Chondrocyte (in vitro differentiated cells): ENCODE results near the gene C1orf116. TPM values are rescaled to one million over a fixed set of nuclear protein-coding genes. Genes with fewer than 3 reads are reported as not detected.
"Not testable (repeated sequence)": the region's sequence is repeated elsewhere in the genome, so short reads cannot be mapped to it uniquely, and the experiment has no call there.

ENCODE experiments used
- DNase-seq: peaks from one replicate; pipeline ENCODE4 v3.0.0; 2021; ENCODE audit warnings: mixed read lengths, low spot score
- H3K27ac Mint-ChIP-seq: one replicate; pipeline ENCODE4 v1.8.0; 2021; ENCODE audit warnings: mild to moderate bottlenecking, moderate library complexity, mixed read lengths; ENCODE audit not compliant: unreplicated experiment
- H3K27me3 Mint-ChIP-seq: 2 replicates; pipeline ENCODE4 v1.8.0; 2021; ENCODE audit warnings: low read depth, mixed read lengths
- H3K36me3 Mint-ChIP-seq: 2 replicates; pipeline ENCODE4 v1.8.0; 2021; ENCODE audit warnings: low read depth, mixed read lengths
- H3K4me1 Mint-ChIP-seq: 2 replicates; pipeline ENCODE4 v1.8.0; 2021; ENCODE audit warnings: low read depth, mild to moderate bottlenecking, mixed read lengths
- H3K4me3 Mint-ChIP-seq: one replicate; pipeline ENCODE4 v1.8.0; 2021; ENCODE audit warnings: mild to moderate bottlenecking, moderate library complexity, mixed read lengths; ENCODE audit not compliant: unreplicated experiment
- H3K9me3 Mint-ChIP-seq: 2 replicates; pipeline ENCODE4 v1.8.0; 2021; ENCODE audit warnings: low read depth, mixed read lengths
- total RNA-seq: library from RNA; stranded (reverse); gene quantifications from 3 replicates; pipeline ENCODE4 v1.2.1, GENCODE V29; 2021
- TF ChIP-seq, protein P1 (sequence below): fragments of 200-600 bp; sonication (generic); IDR thresholded peaks from 2 replicates; pipeline ENCODE4 v1.5.0; 2021; ENCODE audit warnings: antibody characterized with exemption, mild to moderate bottlenecking, moderate library complexity

The C1orf116 gene
- total RNA-seq, 1 donor from 2014 or later, result 0.07 TPM

DNA sequence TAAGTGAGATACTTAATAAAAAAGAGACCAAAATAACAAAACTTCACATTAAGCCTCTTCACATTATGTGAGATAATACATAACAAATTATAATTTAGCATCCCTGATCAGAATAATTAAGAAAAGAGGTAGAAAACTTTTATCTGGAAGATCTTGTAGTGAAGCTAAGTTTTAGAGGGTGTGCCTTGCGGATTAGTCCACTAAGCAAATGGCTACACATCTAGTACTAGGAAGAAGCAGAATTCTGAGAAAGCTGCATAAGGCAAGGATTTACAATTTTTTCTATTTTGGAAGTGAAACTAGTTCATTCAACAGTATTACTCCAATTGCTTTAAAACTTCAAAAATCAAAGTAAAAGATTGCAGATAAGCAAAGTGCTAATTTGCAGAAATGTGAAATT, 14.9 kb upstream of the C1orf116 start:
- Mint-ChIP-seq H3K27me3 (no peaks in the 10 kb centered on the region), H3K27ac (no peak overlapping the region), H3K9me3 (no peaks in the 10 kb centered on the region), H3K36me3 (peaks cover 6% of the 10 kb centered on the region), H3K4me1 (peaks cover 50% of the 10 kb centered on the region), H3K4me3 (no peak overlapping the region)
- TF ChIP-seq, protein P1, sequence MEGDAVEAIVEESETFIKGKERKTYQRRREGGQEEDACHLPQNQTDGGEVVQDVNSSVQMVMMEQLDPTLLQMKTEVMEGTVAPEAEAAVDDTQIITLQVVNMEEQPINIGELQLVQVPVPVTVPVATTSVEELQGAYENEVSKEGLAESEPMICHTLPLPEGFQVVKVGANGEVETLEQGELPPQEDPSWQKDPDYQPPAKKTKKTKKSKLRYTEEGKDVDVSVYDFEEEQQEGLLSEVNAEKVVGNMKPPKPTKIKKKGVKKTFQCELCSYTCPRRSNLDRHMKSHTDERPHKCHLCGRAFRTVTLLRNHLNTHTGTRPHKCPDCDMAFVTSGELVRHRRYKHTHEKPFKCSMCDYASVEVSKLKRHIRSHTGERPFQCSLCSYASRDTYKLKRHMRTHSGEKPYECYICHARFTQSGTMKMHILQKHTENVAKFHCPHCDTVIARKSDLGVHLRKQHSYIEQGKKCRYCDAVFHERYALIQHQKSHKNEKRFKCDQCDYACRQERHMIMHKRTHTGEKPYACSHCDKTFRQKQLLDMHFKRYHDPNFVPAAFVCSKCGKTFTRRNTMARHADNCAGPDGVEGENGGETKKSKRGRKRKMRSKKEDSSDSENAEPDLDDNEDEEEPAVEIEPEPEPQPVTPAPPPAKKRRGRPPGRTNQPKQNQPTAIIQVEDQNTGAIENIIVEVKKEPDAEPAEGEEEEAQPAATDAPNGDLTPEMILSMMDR, result no peak
- DNase-seq, result no peak

- Mint-ChIP-seq H3K4me1 (peaks cover 38% of the 10 kb centered on the region), H3K4me3 (no peak overlapping the region), H3K9me3 (no peaks in the 10 kb centered on the region), H3K27me3 (no peaks in the 10 kb centered on the region), H3K27ac (no peak overlapping the region), H3K36me3 (peaks cover 6% of the 10 kb centered on the region)
- TF ChIP-seq, protein P1, result no peak
- no peak for DNase-seq
Measured at GRCh38 chr1:207045453-207045852, 12.9 kb upstream of the C1orf116 start.

GRCh38 chr1:207041397-207041796, 8.8 kb upstream of the C1orf116 start:
- H3K9me3 Mint-ChIP-seq, result not testable (repeated sequence)

DNA sequence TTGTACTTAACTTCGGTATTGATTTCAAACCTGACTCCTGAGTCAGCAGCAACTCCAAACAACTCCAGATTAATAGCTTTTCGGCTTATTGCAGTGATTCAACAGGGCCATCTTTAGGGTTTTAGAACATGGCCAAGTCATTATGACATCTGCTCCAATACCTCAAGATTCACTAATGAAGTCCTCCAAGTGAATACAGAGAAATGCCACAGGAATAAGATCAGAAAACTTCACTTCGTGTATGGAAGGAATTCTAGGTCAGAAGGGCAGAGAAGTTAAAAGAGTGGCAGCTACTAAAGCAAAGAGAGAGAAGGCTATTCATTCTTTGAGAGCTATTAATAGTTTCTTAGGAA, 7.6 kb upstream of the C1orf116 start:
- peak overlapping the region; percentile 25 for H3K27ac Mint-ChIP-seq
- no peaks in the 10 kb centered on the region for H3K36me3 Mint-ChIP-seq
- no peaks in the 10 kb centered on the region for H3K27me3 Mint-ChIP-seq
- H3K4me1 Mint-ChIP-seq, result peaks cover 15% of the 10 kb centered on the region
- H3K4me3 Mint-ChIP-seq, result no peak overlapping the region
- TF ChIP-seq, protein P1, result no peak
- no peak for DNase-seq
- H3K9me3 Mint-ChIP-seq, result no peaks in the 10 kb centered on the region

More at GRCh38 chr1:207041397-207041796, 8.8 kb upstream of the C1orf116 start:
- H3K36me3 Mint-ChIP-seq, H3K27me3 Mint-ChIP-seq, H3K4me3 Mint-ChIP-seq, H3K27ac Mint-ChIP-seq, DNase-seq: not testable (repeated sequence)
- H3K4me1 Mint-ChIP-seq, result peaks cover 26% of the 10 kb centered on the region

- Mint-ChIP-seq H3K27ac (peak overlapping the region; percentile 25), H3K4me1 (peaks cover 15% of the 10 kb centered on the region), H3K4me3 (no peak overlapping the region), H3K9me3 (no peaks in the 10 kb centered on the region), H3K27me3 (no peaks in the 10 kb centered on the region), H3K36me3 (no peaks in the 10 kb centered on the region)
- no peak for DNase-seq
- TF ChIP-seq, protein P1, result no peak
Measured at GRCh38 chr1:207039380-207040180, 7.0 kb upstream of the C1orf116 start.

GRCh38 chr1:207036865-207037264, 4.3 kb upstream of the C1orf116 start:
- no peak for DNase-seq
- peaks cover 8% of the 10 kb centered on the region for H3K27me3 Mint-ChIP-seq
- no peaks in the 10 kb centered on the region for H3K36me3 Mint-ChIP-seq
- H3K9me3 Mint-ChIP-seq, result no peaks in the 10 kb centered on the region
- TF ChIP-seq, protein P1, result no peak
- no peak overlapping the region for H3K27ac Mint-ChIP-seq
- H3K4me1 Mint-ChIP-seq, result peaks cover 15% of the 10 kb centered on the region
- no peak overlapping the region for H3K4me3 Mint-ChIP-seq
